ENCODE data around the gene ADRB2. TPM values are rescaled to one million over a fixed set of nuclear protein-coding genes. Genes with fewer than 3 reads are reported as not detected.

ADRB2 gene
- total RNA-seq, 4 donors from 2014 or later = 1.1 to 5.1 (median 4.2) TPM

GRCh38 chr5:148848393-148849031 lies 22.1 kb downstream of the ADRB2 start:
- TF ChIP-seq CTCF (IDR thresholded peaks at IDR 0.05) (no peak), POLR2A (IDR thresholded peaks at IDR 0.05) (no peak)
- Histone ChIP-seq H3K4me1 (no peaks in the 10 kb centered on the region), H3K27ac (no peak overlapping the region), H3K4me3 (replicated peaks in 1 of 3) (no peak overlapping the region), H3K36me3 (no peaks in the 10 kb centered on the region), H3K27me3 (no peaks in the 10 kb centered on the region), H3K9me3 (no peaks in the 10 kb centered on the region)
- intact Hi-C loops (cut with DNase I) = no loop called here
- WGBS, 2 donors = 73 to 80% methylated on average over 3 of the region's 3 CpGs
- no peak for DNase-seq

- TF ChIP-seq POLR2A (IDR thresholded peaks at IDR 0.05) = no peak
- TF ChIP-seq CTCF (IDR thresholded peaks at IDR 0.05) = no peak
- no peaks in the 10 kb centered on the region for H3K9me3 ChIP-seq
- DNase-seq = no peak
- H3K27ac ChIP-seq = no peak overlapping the region
- H3K4me1 ChIP-seq = no peaks in the 10 kb centered on the region
- H3K36me3 ChIP-seq = no peaks in the 10 kb centered on the region
- H3K4me3 ChIP-seq (replicated peaks in 1 of 3) = no peak overlapping the region
- 88 to 91% methylated on average over 4 of the region's 4 CpGs for WGBS, 2 donors
- intact Hi-C loops (cut with DNase I) = no loop called here
- H3K27me3 ChIP-seq = no peaks in the 10 kb centered on the region
Measured at GRCh38 chr5:148849461-148849860, 23.1 kb downstream of the ADRB2 start.

- intact Hi-C loops (cut with DNase I) = no loop called here
- DNase-seq = no peak
- no peak overlapping the region for H3K27ac ChIP-seq
- H3K4me3 ChIP-seq (replicated peaks in 1 of 3) = no peak overlapping the region
- peaks cover 10% of the 10 kb centered on the region in 2 donors for H3K4me1 ChIP-seq
- WGBS, 2 donors = 57 to 76% methylated on average over 2 of the region's 2 CpGs
- no peaks in the 10 kb centered on the region for H3K27me3 ChIP-seq
- no peak for TF ChIP-seq POLR2A (IDR thresholded peaks at IDR 0.05)
- TF ChIP-seq CTCF (IDR thresholded peaks at IDR 0.05) = no peak
- no peaks in the 10 kb centered on the region for H3K9me3 ChIP-seq
- H3K36me3 ChIP-seq = no peaks in the 10 kb centered on the region
Measured at GRCh38 chr5:148850836-148851235, 24.4 kb downstream of the ADRB2 start.

GRCh38 chr5:148853868-148854267 lies 27.5 kb downstream of the ADRB2 start:
- peaks cover 16 to 17% of the 10 kb centered on the region in 2 donors for H3K4me1 ChIP-seq
- H3K27me3 ChIP-seq = no peaks in the 10 kb centered on the region
- intact Hi-C loops (cut with DNase I) = no loop called here
- H3K9me3 ChIP-seq = no peaks in the 10 kb centered on the region
- no peak overlapping the region for H3K4me3 ChIP-seq (replicated peaks in 1 of 3)
- no peak for TF ChIP-seq CTCF (IDR thresholded peaks at IDR 0.05)
- no peak for TF ChIP-seq POLR2A (IDR thresholded peaks at IDR 0.05)
- no peak for DNase-seq
- WGBS, 2 donors = 90% methylated on average over 2 of the region's 2 CpGs
- no peaks in the 10 kb centered on the region for H3K36me3 ChIP-seq
- H3K27ac ChIP-seq = no peak overlapping the region

- Histone ChIP-seq H3K36me3 (no peaks in the 10 kb centered on the region), H3K4me3 (replicated peaks in 1 of 3) (no peak overlapping the region), H3K9me3 (no peaks in the 10 kb centered on the region), H3K27ac (peak overlapping the region in 2 of 3 donors; percentile 12 to 23), H3K27me3 (no peaks in the 10 kb centered on the region), H3K4me1 (peaks cover 16 to 17% of the 10 kb centered on the region in 2 donors)
- 62 to 77% methylated on average over 5 of the region's 5 CpGs for WGBS, 2 donors
- intact Hi-C loops (cut with DNase I) = no loop called here
- TF ChIP-seq CTCF (IDR thresholded peaks at IDR 0.05) = no peak
- no peak for TF ChIP-seq POLR2A (IDR thresholded peaks at IDR 0.05)
- DNase-seq = peak in 1 of 2 donors; percentile 19
Measured at GRCh38 chr5:148855249-148856008, 29.0 kb downstream of the ADRB2 start.
